CD4-positive, alpha-beta T cell treated with Interleukin-4 for 1 hour (primary cell): ENCODE results near the gene MX1.

Experiments used
- DNase-seq, 2 donors: peaks; one replicate each; pipeline ENCODE4 v3.0.0-alpha.2; 2020 to 2022

Gene MX1

GRCh38 chr21:41466024-41466820 lies 40.2 kb downstream of the MX1 start:
- DNase-seq: no peak

GRCh38 chr21:41470054-41470453 lies 44.0 kb downstream of the MX1 start:
- no peak for DNase-seq

GRCh38 chr21:41472753-41473548 lies 46.9 kb downstream of the MX1 start:
- no peak for DNase-seq

- no peak for DNase-seq
Measured at GRCh38 chr21:41475714-41476420, 49.8 kb downstream of the MX1 start.

GRCh38 chr21:41477641-41478318 lies 51.7 kb downstream of the MX1 start:
- DNase-seq: no peak

- DNase-seq: no peak
Measured at GRCh38 chr21:41478319-41479177, 52.5 kb downstream of the MX1 start.

- no peak for DNase-seq
Measured at GRCh38 chr21:41479686-41480085, 53.6 kb downstream of the MX1 start.

- DNase-seq: no peak
Measured at GRCh38 chr21:41480086-41480690, 54.1 kb downstream of the MX1 start.

- DNase-seq: no peak
Measured at GRCh38 chr21:41481191-41481590, 55.2 kb downstream of the MX1 start.

GRCh38 chr21:41482301-41482700 lies 56.3 kb downstream of the MX1 start:
- no peak for DNase-seq

GRCh38 chr21:41482980-41483379 lies 56.9 kb downstream of the MX1 start:
- DNase-seq: no peak

GRCh38 chr21:41483415-41483814 lies 57.4 kb downstream of the MX1 start:
- DNase-seq: no peak

- no peak for DNase-seq
Measured at GRCh38 chr21:41483973-41484372, 57.9 kb downstream of the MX1 start.

GRCh38 chr21:41487082-41487481 lies 61.0 kb downstream of the MX1 start:
- DNase-seq: no peak

- no peak for DNase-seq
Measured at GRCh38 chr21:41488080-41488479, 62.0 kb downstream of the MX1 start.

GRCh38 chr21:41489329-41489728 lies 63.3 kb downstream of the MX1 start:
- DNase-seq: no peak

GRCh38 chr21:41490330-41490729 lies 64.3 kb downstream of the MX1 start:
- no peak for DNase-seq

- no peak for DNase-seq
Measured at GRCh38 chr21:41491412-41491811, 65.4 kb downstream of the MX1 start.

- DNase-seq: no peak
Measured at GRCh38 chr21:41494242-41494641, 68.2 kb downstream of the MX1 start.

- DNase-seq: no peak
Measured at GRCh38 chr21:41497008-41497407, 71.0 kb downstream of the MX1 start.

GRCh38 chr21:41497788-41498187 lies 71.7 kb downstream of the MX1 start:
- DNase-seq: no peak

GRCh38 chr21:41499920-41500319 lies 73.9 kb downstream of the MX1 start:
- no peak for DNase-seq
